Ovary (tissue), 3 donors: ENCODE measurements around the gene PLB1.

ENCODE experiments used
- CTCF ChIP-seq, 3 donors: fragments of 450-650 bp in 2 of 3; fragments of 200-600 bp in 1 of 3; IDR thresholded peaks; one replicate each; pipeline versions ENCODE4 v1.5.1 to v1.8.0; 2016 to 2022; ENCODE audit warnings: antibody characterized with exemption in 3 of 3, mild to moderate bottlenecking in 1 of 3
- EP300 ChIP-seq: sonication (generic); formaldehyde crosslinking; IDR thresholded peaks from one replicate; pipeline ENCODE4 v1.6.1; 2017; ENCODE audit warnings: antibody characterized with exemption
- donor health status: DM: no; HTN: no; CAD: no.

DNA sequence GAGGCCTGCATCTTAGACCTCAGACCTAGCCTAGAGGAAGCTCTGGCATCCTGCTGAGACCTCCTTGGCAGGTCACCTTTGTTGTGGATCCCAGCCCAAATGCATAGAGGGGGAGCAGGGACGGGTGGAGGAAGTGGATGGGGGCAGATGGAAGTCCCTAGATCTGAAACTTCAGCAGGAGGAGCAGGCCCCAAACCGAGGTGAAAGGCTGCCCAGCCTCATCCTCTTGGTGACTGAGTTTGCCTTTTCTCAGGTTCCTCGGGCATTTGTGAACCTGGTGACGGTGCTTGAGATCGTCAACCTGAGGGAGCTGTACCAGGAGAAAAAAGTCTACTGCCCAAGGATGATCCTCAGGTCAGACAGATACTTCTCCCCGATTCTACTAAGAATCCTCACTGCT is 86.3 kb downstream of the PLB1 start:
- TF ChIP-seq EP300 (no peak), CTCF (IDR thresholded peaks at IDR 0.05) (no peak)
